ENCODE measurements around the gene KRT77.

Gene KRT77

DNA sequence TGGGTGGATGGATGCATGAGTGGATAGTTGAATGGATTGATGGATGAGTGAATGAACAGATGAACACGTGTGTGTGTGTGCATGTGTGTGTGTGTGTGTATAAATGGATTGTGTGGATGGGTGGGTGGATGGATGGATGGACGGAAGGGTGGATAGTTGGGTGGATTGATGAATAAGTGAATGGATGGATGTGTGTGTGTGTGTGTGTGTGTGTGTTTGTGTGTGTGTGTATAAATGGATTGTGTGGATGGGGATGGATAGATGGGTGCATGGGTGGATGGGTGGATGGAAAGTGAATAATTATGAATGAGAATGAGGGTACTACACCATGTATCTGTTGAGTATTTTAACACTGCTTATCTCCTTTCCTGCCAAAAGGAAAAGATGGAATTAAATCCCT, 986 bp downstream of the KRT77 start:
- TF ChIP-seq, protein P1, sequence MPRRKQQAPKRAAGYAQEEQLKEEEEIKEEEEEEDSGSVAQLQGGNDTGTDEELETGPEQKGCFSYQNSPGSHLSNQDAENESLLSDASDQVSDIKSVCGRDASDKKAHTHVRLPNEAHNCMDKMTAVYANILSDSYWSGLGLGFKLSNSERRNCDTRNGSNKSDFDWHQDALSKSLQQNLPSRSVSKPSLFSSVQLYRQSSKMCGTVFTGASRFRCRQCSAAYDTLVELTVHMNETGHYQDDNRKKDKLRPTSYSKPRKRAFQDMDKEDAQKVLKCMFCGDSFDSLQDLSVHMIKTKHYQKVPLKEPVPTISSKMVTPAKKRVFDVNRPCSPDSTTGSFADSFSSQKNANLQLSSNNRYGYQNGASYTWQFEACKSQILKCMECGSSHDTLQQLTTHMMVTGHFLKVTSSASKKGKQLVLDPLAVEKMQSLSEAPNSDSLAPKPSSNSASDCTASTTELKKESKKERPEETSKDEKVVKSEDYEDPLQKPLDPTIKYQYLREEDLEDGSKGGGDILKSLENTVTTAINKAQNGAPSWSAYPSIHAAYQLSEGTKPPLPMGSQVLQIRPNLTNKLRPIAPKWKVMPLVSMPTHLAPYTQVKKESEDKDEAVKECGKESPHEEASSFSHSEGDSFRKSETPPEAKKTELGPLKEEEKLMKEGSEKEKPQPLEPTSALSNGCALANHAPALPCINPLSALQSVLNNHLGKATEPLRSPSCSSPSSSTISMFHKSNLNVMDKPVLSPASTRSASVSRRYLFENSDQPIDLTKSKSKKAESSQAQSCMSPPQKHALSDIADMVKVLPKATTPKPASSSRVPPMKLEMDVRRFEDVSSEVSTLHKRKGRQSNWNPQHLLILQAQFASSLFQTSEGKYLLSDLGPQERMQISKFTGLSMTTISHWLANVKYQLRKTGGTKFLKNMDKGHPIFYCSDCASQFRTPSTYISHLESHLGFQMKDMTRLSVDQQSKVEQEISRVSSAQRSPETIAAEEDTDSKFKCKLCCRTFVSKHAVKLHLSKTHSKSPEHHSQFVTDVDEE (CRISPR knock-in tag; IDR thresholded peaks at IDR 0.05): no peak
- TF ChIP-seq, protein P2, sequence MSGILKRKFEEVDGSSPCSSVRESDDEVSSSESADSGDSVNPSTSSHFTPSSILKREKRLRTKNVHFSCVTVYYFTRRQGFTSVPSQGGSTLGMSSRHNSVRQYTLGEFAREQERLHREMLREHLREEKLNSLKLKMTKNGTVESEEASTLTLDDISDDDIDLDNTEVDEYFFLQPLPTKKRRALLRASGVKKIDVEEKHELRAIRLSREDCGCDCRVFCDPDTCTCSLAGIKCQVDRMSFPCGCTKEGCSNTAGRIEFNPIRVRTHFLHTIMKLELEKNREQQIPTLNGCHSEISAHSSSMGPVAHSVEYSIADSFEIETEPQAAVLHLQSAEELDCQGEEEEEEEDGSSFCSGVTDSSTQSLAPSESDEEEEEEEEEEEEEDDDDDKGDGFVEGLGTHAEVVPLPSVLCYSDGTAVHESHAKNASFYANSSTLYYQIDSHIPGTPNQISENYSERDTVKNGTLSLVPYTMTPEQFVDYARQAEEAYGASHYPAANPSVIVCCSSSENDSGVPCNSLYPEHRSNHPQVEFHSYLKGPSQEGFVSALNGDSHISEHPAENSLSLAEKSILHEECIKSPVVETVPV (CRISPR knock-in tag; IDR thresholded peaks at IDR 0.05): no peak
- TF ChIP-seq PPARA (CRISPR knock-in tag; IDR thresholded peaks at IDR 0.05; ENCODE audit: borderline replicate concordance) (no peak), ZNF565 (CRISPR knock-in tag; conservative IDR thresholded peaks at IDR 0.05; ENCODE audit: low read depth) (no peak), ESRRG (CRISPR knock-in tag; IDR thresholded peaks at IDR 0.05) (no peak), ISL1 (CRISPR knock-in tag; IDR thresholded peaks at IDR 0.05) (no peak)
- no peak for ATAC-seq

DNA sequence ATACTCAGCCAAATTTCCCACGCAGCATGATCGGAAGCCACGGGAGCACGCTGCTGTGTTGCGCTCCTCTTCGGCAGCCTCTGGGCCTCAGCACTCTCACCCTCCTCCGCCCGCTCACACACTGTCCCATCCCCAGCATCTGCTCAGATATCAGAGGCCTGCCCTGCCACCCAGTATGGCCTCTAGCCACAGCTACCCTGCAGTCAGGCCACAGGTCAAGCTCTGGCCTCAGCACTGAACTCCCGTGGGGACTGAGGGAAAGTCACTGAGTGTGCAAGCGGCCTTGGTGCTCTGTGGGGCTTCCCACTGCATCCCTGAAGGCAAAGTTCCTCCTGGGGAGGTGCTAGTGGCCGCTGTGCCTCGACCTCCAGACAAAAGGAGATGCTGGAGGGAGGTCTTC, 2.0 kb downstream of the KRT77 start:
- TF ChIP-seq SNAI2 (CRISPR knock-in tag; IDR thresholded peaks at IDR 0.05): no peak
- no peak for TF ChIP-seq TCF4 (CRISPR knock-in tag; IDR thresholded peaks at IDR 0.05; ENCODE audit: borderline replicate concordance)
- TF ChIP-seq BACH2 (CRISPR knock-in tag; IDR thresholded peaks at IDR 0.05; ENCODE audit: borderline replicate concordance): no peak
- TF ChIP-seq, protein P3, sequence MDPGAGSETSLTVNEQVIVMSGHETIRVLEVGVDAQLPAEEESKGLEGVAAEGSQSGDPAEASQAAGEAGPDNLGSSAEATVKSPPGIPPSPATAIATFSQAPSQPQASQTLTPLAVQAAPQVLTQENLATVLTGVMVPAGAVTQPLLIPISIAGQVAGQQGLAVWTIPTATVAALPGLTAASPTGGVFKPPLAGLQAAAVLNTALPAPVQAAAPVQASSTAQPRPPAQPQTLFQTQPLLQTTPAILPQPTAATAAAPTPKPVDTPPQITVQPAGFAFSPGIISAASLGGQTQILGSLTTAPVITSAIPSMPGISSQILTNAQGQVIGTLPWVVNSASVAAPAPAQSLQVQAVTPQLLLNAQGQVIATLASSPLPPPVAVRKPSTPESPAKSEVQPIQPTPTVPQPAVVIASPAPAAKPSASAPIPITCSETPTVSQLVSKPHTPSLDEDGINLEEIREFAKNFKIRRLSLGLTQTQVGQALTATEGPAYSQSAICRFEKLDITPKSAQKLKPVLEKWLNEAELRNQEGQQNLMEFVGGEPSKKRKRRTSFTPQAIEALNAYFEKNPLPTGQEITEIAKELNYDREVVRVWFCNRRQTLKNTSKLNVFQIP (CRISPR knock-in tag; IDR thresholded peaks at IDR 0.05; ENCODE audit: borderline replicate concordance, low read depth): no peak
- no peak for TF ChIP-seq OSR1 (CRISPR knock-in tag; IDR thresholded peaks at IDR 0.05)
- TF ChIP-seq ZNF70 (CRISPR knock-in tag; IDR thresholded peaks at IDR 0.05): no peak
- TF ChIP-seq ZNF8 (CRISPR knock-in tag; IDR thresholded peaks at IDR 0.05): no peak
- no peak for TF ChIP-seq GLIS3 (CRISPR knock-in tag; IDR thresholded peaks at IDR 0.05)
- no peak for TF ChIP-seq PPARA (CRISPR knock-in tag; IDR thresholded peaks at IDR 0.05; ENCODE audit: borderline replicate concordance)
- TF ChIP-seq ZFP3 (CRISPR knock-in tag; IDR thresholded peaks at IDR 0.05): no peak
- TF ChIP-seq, protein P1 (CRISPR knock-in tag; IDR thresholded peaks at IDR 0.05): no peak
- no peak for TF ChIP-seq RARB (CRISPR knock-in tag; IDR thresholded peaks at IDR 0.05)
- TF ChIP-seq ARNTL (CRISPR knock-in tag; IDR thresholded peaks at IDR 0.05; ENCODE audit: borderline replicate concordance, low read depth): no peak
- TF ChIP-seq ESRRG (CRISPR knock-in tag; IDR thresholded peaks at IDR 0.05): no peak
- ATAC-seq: no peak

DNA sequence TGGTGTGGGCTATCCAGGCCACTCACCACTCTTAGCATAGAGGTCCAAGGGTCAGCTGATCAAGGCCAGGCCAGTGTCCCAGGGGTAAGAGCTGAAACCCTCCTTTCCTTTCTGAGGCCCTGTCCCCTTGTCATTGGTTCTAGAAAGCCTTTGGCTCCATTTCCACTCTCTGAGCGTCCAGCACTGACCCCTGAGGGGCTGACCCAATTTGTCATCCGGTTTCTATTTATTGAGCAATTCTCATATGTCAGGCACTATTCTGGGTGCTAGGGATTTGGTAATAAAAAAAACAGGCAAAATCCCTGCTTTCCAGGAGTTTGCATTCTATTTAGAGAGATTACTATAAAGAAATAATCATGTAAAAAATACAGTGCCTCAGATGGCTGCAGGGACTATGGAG, 3.4 kb downstream of the KRT77 start:
- no peak for ATAC-seq
- TF ChIP-seq RARB (CRISPR knock-in tag; IDR thresholded peaks at IDR 0.05) (no peak), OSR1 (CRISPR knock-in tag; IDR thresholded peaks at IDR 0.05) (no peak), PPARA (CRISPR knock-in tag; IDR thresholded peaks at IDR 0.05; ENCODE audit: borderline replicate concordance) (no peak), ZFP30 (CRISPR knock-in tag; IDR thresholded peaks at IDR 0.05) (no peak), ZNF565 (CRISPR knock-in tag; conservative IDR thresholded peaks at IDR 0.05; ENCODE audit: low read depth) (no peak), GLIS3 (CRISPR knock-in tag; IDR thresholded peaks at IDR 0.05) (no peak), ESRRG (CRISPR knock-in tag; IDR thresholded peaks at IDR 0.05) (no peak), TCF4 (CRISPR knock-in tag; IDR thresholded peaks at IDR 0.05; ENCODE audit: borderline replicate concordance) (no peak), ZC3H10 (CRISPR knock-in tag; IDR thresholded peaks at IDR 0.05) (no peak), ISL1 (CRISPR knock-in tag; IDR thresholded peaks at IDR 0.05) (no peak), TOX (CRISPR knock-in tag; IDR thresholded peaks at IDR 0.05; ENCODE audit: borderline replicate concordance) (no peak), ARNTL (CRISPR knock-in tag; IDR thresholded peaks at IDR 0.05; ENCODE audit: borderline replicate concordance, low read depth) (no peak), ZFP3 (CRISPR knock-in tag; IDR thresholded peaks at IDR 0.05) (no peak), BACH2 (CRISPR knock-in tag; IDR thresholded peaks at IDR 0.05; ENCODE audit: borderline replicate concordance) (no peak), ZNF8 (CRISPR knock-in tag; IDR thresholded peaks at IDR 0.05) (no peak)
- TF ChIP-seq, protein P4, sequence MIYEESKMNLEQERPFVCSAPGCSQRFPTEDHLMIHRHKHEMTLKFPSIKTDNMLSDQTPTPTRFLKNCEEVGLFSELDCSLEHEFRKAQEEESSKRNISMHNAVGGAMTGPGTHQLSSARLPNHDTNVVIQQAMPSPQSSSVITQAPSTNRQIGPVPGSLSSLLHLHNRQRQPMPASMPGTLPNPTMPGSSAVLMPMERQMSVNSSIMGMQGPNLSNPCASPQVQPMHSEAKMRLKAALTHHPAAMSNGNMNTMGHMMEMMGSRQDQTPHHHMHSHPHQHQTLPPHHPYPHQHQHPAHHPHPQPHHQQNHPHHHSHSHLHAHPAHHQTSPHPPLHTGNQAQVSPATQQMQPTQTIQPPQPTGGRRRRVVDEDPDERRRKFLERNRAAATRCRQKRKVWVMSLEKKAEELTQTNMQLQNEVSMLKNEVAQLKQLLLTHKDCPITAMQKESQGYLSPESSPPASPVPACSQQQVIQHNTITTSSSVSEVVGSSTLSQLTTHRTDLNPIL (CRISPR knock-in tag; IDR thresholded peaks at IDR 0.05; ENCODE audit: low read depth): no peak
- TF ChIP-seq, protein P2 (CRISPR knock-in tag; IDR thresholded peaks at IDR 0.05): no peak

Measured in SK-N-SH treated with all-trans-retinoic acid at 6 μM for 48 hours (cell line).